Endothelial cell of umbilical vein (primary cell): Measurements from ENCODE around the gene SELENOM. TPM values are rescaled to one million over a fixed set of nuclear protein-coding genes. Genes with fewer than 3 reads are reported as not detected.

ENCODE experiments used
- BruUV-seq: library from RNA; stranded (reverse); fragments of 400-500 nt; replicated peaks from 2 replicates; lab custom pipeline; 2021; lab: Mats Ljungman, UMichigan
- CTCF ChIA-PET: fragments of 300-600, 350-600 bp; sonication (Branson Sonifier 250); formaldehyde crosslinking; loops from one replicate; lab custom pipeline; 2021; ENCODE audit warnings: antibody characterized with exemption, inconsistent platforms; lab: Charles Lee
- POLR2A ChIA-PET: fragments of 300-600, 350-600 bp; sonication (Branson Sonifier 250); formaldehyde crosslinking; loops from one replicate; lab custom pipeline; 2021; ENCODE audit warnings: antibody characterized with exemption, inconsistent platforms; lab: Charles Lee
- DNase-seq: peaks from one replicate; pipeline ENCODE4 v3.0.0-alpha.2; 2011; ENCODE audit warnings: low read depth, low spot score
- FAIRE-seq: peaks from 2 replicates; lab custom pipeline; 2011; peaks lifted over from hg19 to GRCh38; lab: Jason Lieb, UNC
- H2AFZ ChIP-seq: 2 replicates; pipeline ENCODE4 v1.6.0; 2012; ENCODE audit warnings: low read depth, low read length, control low read depth, inconsistent platforms
- H3K27ac ChIP-seq: 2 replicates; pipeline ENCODE4 v1.5.1; 2011; ENCODE audit warnings: low read depth, mild to moderate bottlenecking, control low read depth, low read length, moderate library complexity; ENCODE audit not compliant: insufficient read depth
- H3K27me3 ChIP-seq, 2 experiments: 2 replicates each; pipeline versions ENCODE4 v1.6.0 to v1.6.1; 2011; ENCODE audit warnings: low read length in 2 of 2, mixed read lengths in 1 of 2; ENCODE audit not compliant: control insufficient read depth in 2 of 2, insufficient read depth in 2 of 2
- H3K36me3 ChIP-seq, 2 experiments: 2 replicates in 1 of 2; 3 replicates in 1 of 2; pipeline ENCODE4 v1.5.1; 2011; ENCODE audit warnings: low read length in 2 of 2, mild to moderate bottlenecking in 1 of 2, moderate library complexity in 1 of 2; ENCODE audit not compliant: control insufficient read depth in 2 of 2, insufficient read depth in 2 of 2; ENCODE audit errors: extremely low read depth in 1 of 2
- H3K4me1 ChIP-seq: 3 replicates; pipeline ENCODE4 v1.5.1; 2011; ENCODE audit warnings: mild to moderate bottlenecking, low read length; ENCODE audit not compliant: control insufficient read depth, insufficient read depth; ENCODE audit errors: extremely low read depth
- H3K4me2 ChIP-seq: 2 replicates; pipeline ENCODE4 v1.6.1; 2011; ENCODE audit warnings: low read length, control low read depth, mixed read lengths; ENCODE audit not compliant: insufficient read depth
- H3K4me3 ChIP-seq, 3 experiments: fragments of 200-600 bp in 1 of 3; sonication (generic), shearing (Covaris generic) in 1 of 3; replicated peaks in 1 of 3; 2 replicates each; pipeline ENCODE4 v1.5.1; 2011 to 2016; ENCODE audit warnings: control low read depth in 3 of 3, low read length in 3 of 3, mild to moderate bottlenecking in 2 of 3, inconsistent platforms in 1 of 3, low read depth in 1 of 3, moderate library complexity in 1 of 3; ENCODE audit not compliant: insufficient read depth in 1 of 3
- H3K79me2 ChIP-seq: 2 replicates; pipeline ENCODE4 v1.6.0; 2012; ENCODE audit warnings: low read length, inconsistent platforms; ENCODE audit not compliant: control insufficient read depth, insufficient read depth
- H3K9ac ChIP-seq: replicated peaks from 2 replicates; pipeline ENCODE3; 2011; ENCODE audit warnings: low read length, control low read depth; ENCODE audit not compliant: insufficient read depth; ENCODE audit errors: extremely low read depth
- H3K9me1 ChIP-seq: replicated peaks from 3 replicates; pipeline ENCODE4 v1.6.0; 2011; ENCODE audit warnings: mild to moderate bottlenecking, low read length; ENCODE audit not compliant: control insufficient read depth, insufficient read depth; ENCODE audit errors: extremely low read depth
- H3K9me3 ChIP-seq: replicated peaks from 2 replicates; pipeline ENCODE4 v1.5.1; 2012; ENCODE audit warnings: low read length, inconsistent platforms; ENCODE audit not compliant: control insufficient read depth, insufficient read depth
- H4K20me1 ChIP-seq: replicated peaks from 2 replicates; pipeline ENCODE3; 2011; ENCODE audit warnings: mild to moderate bottlenecking, low read length; ENCODE audit not compliant: control insufficient read depth, insufficient read depth; ENCODE audit errors: extremely low read depth
- EZH2 ChIP-seq: IDR thresholded peaks from 2 replicates; pipeline ENCODE4 v1.6.1; 2012; ENCODE audit warnings: borderline replicate concordance, low read depth, mild to moderate bottlenecking, moderate library complexity, low read length, inconsistent platforms; ENCODE audit not compliant: severe bottlenecking
- FOS ChIP-seq: IDR thresholded peaks from 2 replicates; pipeline ENCODE4 v1.6.1; 2011; ENCODE audit warnings: mild to moderate bottlenecking, low read length, moderate library complexity, borderline replicate concordance; ENCODE audit not compliant: insufficient read depth
- GATA2 ChIP-seq: IDR thresholded peaks from 2 replicates; pipeline ENCODE4 v1.7.0; 2011; ENCODE audit warnings: low read depth, mild to moderate bottlenecking, moderate library complexity, mixed read lengths, low read length; ENCODE audit not compliant: insufficient read length, insufficient read depth
- JUN ChIP-seq: IDR thresholded peaks from 2 replicates; pipeline ENCODE4 v1.6.1; 2011; ENCODE audit warnings: borderline replicate concordance, low read depth; ENCODE audit not compliant: insufficient read length, insufficient read depth
- MYC ChIP-seq: IDR thresholded peaks from one replicate; pipeline ENCODE4 v1.6.1; 2011; ENCODE audit warnings: mild to moderate bottlenecking, low read depth, low read length
- POLR2A ChIP-seq: IDR thresholded peaks from 2 replicates; pipeline ENCODE4 v1.6.1; 2012; ENCODE audit warnings: low read depth, mild to moderate bottlenecking, control low read depth, low read length
- POLR2AphosphoS5 ChIP-seq: IDR thresholded peaks from 2 replicates; pipeline ENCODE4 v1.6.1; 2012; ENCODE audit warnings: low read depth, mild to moderate bottlenecking, control low read depth, low read length, moderate library complexity; ENCODE audit not compliant: insufficient read depth
- dilution Hi-C: fragments of 300-500 bp; cut with MboI; formaldehyde crosslinking; loops from one replicate; pipeline ENCODE4 v1.15.0; 2019; ENCODE audit warnings: low sequenced_read_pairs; ENCODE audit not compliant: extremely low pct_ligation_motif_present
- intact Hi-C: fragments of 100-400 bp; cut with micrococcal nuclease; formaldehyde crosslinking; loops from one replicate; pipeline ENCODE4 v1.10.0; 2022
- polyA plus RNA-seq, 4 experiments: library from polyadenylated mRNA; depleted of rRNA in 3 of 4; stranded (reverse) in 3 of 4; unstranded in 1 of 4; fragments of >200 nt; gene quantifications; 2 replicates each; pipeline versions ENCODE4 v1.2.1 to v1.2.3, GENCODE V29; 2011 to 2012; ENCODE audit warnings: missing spikeins in 1 of 4
- total RNA-seq: library from RNA; stranded (reverse); gene quantifications from 2 replicates; pipeline ENCODE4 v1.2.3, GENCODE V29; 2021
- TF ChIP-seq, protein P1 (sequence below), 2 donors: IDR thresholded peaks; 1 replicate in 1 of 2; 2 replicates in 1 of 2; pipeline ENCODE4 v1.5.1; 2011; ENCODE audit warnings: low read length in 2 of 2, mild to moderate bottlenecking in 2 of 2, moderate library complexity in 2 of 2, control low read depth in 1 of 2, inconsistent platforms in 1 of 2, low read depth in 1 of 2; ENCODE audit not compliant: insufficient read depth in 1 of 2; ENCODE audit errors: extremely low read depth in 1 of 2
- TF ChIP-seq, protein P2 (sequence below): IDR thresholded peaks from 2 replicates; pipeline ENCODE4 v1.6.1; 2011; ENCODE audit not compliant: insufficient read depth, insufficient read length

The SELENOM gene
- total and polyA plus RNA-seq, 2 donors (not counting 3 experiments of a cell fraction or from before 2014, with no cell fraction given) = 29.6 to 87.1 TPM

DNA sequence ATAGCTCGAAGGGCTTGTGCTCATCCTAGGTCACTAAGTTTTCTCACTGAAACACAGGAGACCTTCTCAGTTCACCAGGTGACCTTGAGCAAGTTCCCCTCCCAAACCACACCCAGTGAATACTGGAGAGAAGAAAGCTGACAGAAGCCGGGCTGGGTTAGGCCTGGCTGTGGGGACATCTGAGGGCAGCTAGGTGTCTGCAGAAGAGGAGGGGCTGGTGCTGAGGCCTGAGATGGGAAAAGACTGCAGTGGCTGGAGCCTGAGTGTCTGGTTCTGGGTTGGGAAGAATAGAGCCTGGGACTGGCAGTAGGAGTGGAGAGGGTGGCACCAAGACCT, 14.8 kb upstream of the SELENOM start:
- intact Hi-C loops (no loop called here), dilution Hi-C loops (no loop called here)
- BruUV-seq = no TSS peak
- Histone ChIP-seq H3K79me2 (no peaks in the 10 kb centered on the region), H3K36me3 (no peaks in the 10 kb centered on the region), H3K9me3 (no peaks in the 10 kb centered on the region), H3K9ac (no peak overlapping the region), H2AFZ (no peak overlapping the region), H3K27me3 (peaks cover 0 to 4% of the 10 kb centered on the region in 2 experiments), H4K20me1 (no peaks in the 10 kb centered on the region), H3K4me3 (no peak overlapping the region), H3K4me2 (no peak overlapping the region), H3K27ac (no peak overlapping the region), H3K4me1 (no peaks in the 10 kb centered on the region), H3K9me1 (no peaks in the 10 kb centered on the region)
- no peak for TF ChIP-seq JUN
- CTCF ChIA-PET = interaction anchor here (1.0 kb wide), 2 partner anchors 14 to 75 kb away, joined by 3 read pairs; no protein-coding TSS in a partner anchor
- DNase-seq (no peak), FAIRE-seq (no peak)
- POLR2A ChIA-PET = no interaction called here

DNA sequence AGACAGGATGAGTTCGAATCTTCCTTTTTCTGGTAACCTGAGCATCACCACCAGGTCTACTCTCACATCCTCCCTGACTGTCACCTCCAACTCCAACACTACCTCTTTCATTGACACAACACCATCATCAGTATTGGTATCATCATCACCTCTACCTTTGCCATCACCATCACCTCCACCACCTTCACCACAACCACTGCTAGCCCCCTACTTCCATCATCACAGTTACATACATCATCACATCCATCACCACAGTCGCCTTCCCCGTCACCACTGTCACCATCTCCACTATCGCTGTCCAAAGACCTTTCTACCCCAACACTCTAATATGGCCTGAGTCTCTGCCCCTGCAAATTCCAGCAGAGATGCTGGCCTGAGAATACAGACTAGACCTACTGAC, 14.0 kb upstream of the SELENOM start:
- H3K79me2 ChIP-seq = no peaks in the 10 kb centered on the region
- no peak overlapping the region for H3K4me3 ChIP-seq
- no peak overlapping the region for H3K4me2 ChIP-seq
- H3K9me1 ChIP-seq = no peaks in the 10 kb centered on the region
- POLR2A ChIA-PET = no interaction called here
- dilution Hi-C loops = no loop called here
- TF ChIP-seq, protein P1, sequence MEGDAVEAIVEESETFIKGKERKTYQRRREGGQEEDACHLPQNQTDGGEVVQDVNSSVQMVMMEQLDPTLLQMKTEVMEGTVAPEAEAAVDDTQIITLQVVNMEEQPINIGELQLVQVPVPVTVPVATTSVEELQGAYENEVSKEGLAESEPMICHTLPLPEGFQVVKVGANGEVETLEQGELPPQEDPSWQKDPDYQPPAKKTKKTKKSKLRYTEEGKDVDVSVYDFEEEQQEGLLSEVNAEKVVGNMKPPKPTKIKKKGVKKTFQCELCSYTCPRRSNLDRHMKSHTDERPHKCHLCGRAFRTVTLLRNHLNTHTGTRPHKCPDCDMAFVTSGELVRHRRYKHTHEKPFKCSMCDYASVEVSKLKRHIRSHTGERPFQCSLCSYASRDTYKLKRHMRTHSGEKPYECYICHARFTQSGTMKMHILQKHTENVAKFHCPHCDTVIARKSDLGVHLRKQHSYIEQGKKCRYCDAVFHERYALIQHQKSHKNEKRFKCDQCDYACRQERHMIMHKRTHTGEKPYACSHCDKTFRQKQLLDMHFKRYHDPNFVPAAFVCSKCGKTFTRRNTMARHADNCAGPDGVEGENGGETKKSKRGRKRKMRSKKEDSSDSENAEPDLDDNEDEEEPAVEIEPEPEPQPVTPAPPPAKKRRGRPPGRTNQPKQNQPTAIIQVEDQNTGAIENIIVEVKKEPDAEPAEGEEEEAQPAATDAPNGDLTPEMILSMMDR (IDR thresholded peaks at IDR 0.05; ENCODE audit: extremely low read depth in 1 of 2, insufficient read depth in 1 of 2, low read depth in 1 of 2, low read length in 2 of 2) = no peak
- no peak for TF ChIP-seq EZH2
- no peak for TF ChIP-seq POLR2AphosphoS5
- no peak for TF ChIP-seq POLR2A
- no peak for TF ChIP-seq GATA2
- TF ChIP-seq, protein P2, sequence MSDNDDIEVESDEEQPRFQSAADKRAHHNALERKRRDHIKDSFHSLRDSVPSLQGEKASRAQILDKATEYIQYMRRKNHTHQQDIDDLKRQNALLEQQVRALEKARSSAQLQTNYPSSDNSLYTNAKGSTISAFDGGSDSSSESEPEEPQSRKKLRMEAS = no peak
- TF ChIP-seq MYC = no peak
- TF ChIP-seq FOS = no peak
- TF ChIP-seq JUN = no peak
- DNase-seq (no peak), FAIRE-seq (no peak)
- H3K9ac ChIP-seq = no peak overlapping the region
- no peaks in the 10 kb centered on the region for H3K9me3 ChIP-seq
- BruUV-seq = no TSS peak
- H3K27ac ChIP-seq = no peak overlapping the region
- H3K4me1 ChIP-seq = no peaks in the 10 kb centered on the region
- H2AFZ ChIP-seq = no peak overlapping the region
- peaks cover 0 to 4% of the 10 kb centered on the region in 2 experiments for H3K27me3 ChIP-seq
- no peaks in the 10 kb centered on the region for H4K20me1 ChIP-seq
- CTCF ChIA-PET = interaction anchor here (1.6 kb wide), 1 partner anchor 14 kb away, joined by 6 read pairs; the partner anchor contains the start of gene SELENOM
- no peaks in the 10 kb centered on the region for H3K36me3 ChIP-seq
- intact Hi-C loops = no loop called here
